Measurements from ENCODE around the gene ARHGEF26.
A peak's percentile ranks its signal among the peaks of the same experiment; 100 is the strongest.
"Not testable (repeated sequence)": the region's sequence is repeated elsewhere in the genome, so short reads cannot be mapped to it uniquely, and the experiment has no call there.

ARHGEF26 gene

GRCh38 chr3:154120961-154121700, at the start of gene ARHGEF26:
Gene ARHGEF26, plus strand, starts transcription at chr3:154121390. Its CDS starts 603 bp downstream, at chr3:154121993.
- peak; percentile 47 for DNase-seq (ENCODE audit: low spot score)

DNA sequence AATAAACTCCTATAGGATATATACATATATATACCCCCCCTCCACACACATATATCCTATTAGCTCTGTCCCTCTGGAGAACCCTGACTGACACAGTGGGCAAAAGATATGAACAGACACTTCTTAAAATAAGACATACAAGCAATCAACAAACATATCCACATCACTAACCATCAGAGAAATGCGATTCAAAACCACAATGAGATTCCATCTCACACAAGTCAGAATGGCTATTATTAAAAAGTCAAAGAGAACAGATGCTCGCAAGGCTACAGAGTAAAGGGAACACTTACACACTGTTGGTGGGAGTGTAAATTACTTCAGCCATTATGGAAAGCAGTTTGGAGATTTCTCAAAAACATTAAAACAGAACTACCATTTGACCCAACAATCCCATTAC, 46.2 kb upstream of the ARHGEF26 start:
- no peak for DNase-seq (ENCODE audit: low spot score)

- no peak for DNase-seq (ENCODE audit: low spot score)
Observed at GRCh38 chr3:154078672-154079071, 42.5 kb upstream of the ARHGEF26 start.

- no peak for DNase-seq (ENCODE audit: low spot score)
Observed at GRCh38 chr3:154081305-154081704, 39.9 kb upstream of the ARHGEF26 start.

- DNase-seq (ENCODE audit: low spot score) = no peak
Observed at GRCh38 chr3:154085071-154085470, 36.1 kb upstream of the ARHGEF26 start.

- no peak for DNase-seq (ENCODE audit: low spot score)
Observed at GRCh38 chr3:154085799-154086198, 35.4 kb upstream of the ARHGEF26 start.

GRCh38 chr3:154086286-154086685, 34.9 kb upstream of the ARHGEF26 start:
- DNase-seq (ENCODE audit: low spot score) = no peak

DNA sequence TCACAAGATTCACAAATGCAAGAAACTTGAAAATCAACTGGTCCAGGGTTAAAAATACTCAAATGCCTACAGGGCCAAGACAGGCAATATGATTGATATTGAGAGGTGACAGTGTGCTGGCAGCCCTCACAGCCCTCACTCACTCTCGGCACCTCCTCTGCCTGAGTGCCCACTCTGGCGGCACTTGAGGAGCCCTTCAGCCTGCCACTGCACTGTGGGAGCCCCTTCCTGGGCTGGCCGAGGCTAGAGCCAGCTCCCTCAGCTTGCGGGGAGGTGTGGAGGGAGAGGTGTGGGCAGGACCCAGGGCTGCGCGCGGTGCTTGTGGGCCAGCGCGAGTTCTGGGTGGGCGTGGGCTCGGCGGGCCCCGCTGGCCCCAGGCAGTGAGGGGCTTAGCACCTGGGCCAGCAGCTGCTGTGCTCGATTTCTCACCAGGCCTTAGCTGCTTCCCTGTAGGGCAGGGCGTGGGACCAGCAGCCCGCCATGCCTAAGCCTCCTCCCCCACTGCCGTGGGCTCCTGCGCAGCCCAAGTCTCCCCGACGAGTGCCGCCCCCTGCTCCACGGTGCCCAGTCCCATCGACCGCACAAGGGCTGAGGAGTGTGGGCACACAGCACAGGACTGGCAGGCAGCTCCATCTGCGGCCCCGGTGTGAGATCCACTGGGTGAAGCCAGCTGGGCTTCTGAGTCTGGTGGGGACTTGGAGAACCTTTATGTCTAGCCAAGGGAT, 33.3 kb upstream of the ARHGEF26 start:
- DNase-seq (ENCODE audit: low spot score) = not testable (repeated sequence)

- no peak for DNase-seq (ENCODE audit: low spot score)
Observed at GRCh38 chr3:154089421-154090420, 31.5 kb upstream of the ARHGEF26 start.

DNA sequence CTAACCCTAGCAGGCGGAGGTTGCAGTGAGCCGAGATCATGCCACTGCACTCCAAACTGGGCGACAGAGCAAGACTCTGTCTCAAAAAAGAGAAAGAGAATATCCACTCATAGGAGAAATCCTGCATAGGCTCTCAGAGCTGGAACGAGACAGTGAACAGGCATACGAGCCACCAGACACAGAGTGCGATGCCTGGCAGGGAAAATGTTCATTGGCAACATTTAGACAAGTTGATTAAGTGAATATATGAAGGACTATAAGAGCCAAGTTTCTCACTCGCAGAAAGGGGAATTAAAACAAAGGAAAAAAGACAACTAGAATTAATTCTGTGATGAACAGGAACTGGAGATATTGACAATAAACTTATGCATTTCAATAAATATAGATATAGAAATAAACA, 27.1 kb upstream of the ARHGEF26 start:
- no peak for DNase-seq (ENCODE audit: low spot score)

GRCh38 chr3:154095832-154096421, 25.3 kb upstream of the ARHGEF26 start:
- no peak for DNase-seq (ENCODE audit: low spot score)

DNA sequence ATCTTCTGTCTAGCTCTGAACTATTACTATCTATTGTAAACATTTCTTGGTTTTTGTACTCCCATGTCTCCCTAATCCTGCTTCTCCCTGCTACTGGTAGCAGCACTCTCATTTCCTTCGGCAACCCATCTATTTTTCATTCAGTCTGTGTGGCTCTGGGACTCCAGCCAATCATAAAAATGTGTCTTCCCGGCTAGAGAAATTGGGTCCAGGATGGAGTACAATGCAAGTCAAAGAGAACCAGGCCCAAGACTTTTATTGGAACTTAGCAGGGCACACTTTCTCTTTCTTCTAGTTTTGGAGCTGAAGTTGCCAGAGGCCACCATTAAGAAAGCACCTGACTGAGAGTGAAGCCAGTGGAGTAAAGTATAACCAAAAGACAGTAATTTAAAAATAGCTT, 22.8 kb upstream of the ARHGEF26 start:
- no peak for DNase-seq (ENCODE audit: low spot score)

GRCh38 chr3:154100556-154100955, 20.6 kb upstream of the ARHGEF26 start:
- DNase-seq (ENCODE audit: low spot score) = no peak

DNA sequence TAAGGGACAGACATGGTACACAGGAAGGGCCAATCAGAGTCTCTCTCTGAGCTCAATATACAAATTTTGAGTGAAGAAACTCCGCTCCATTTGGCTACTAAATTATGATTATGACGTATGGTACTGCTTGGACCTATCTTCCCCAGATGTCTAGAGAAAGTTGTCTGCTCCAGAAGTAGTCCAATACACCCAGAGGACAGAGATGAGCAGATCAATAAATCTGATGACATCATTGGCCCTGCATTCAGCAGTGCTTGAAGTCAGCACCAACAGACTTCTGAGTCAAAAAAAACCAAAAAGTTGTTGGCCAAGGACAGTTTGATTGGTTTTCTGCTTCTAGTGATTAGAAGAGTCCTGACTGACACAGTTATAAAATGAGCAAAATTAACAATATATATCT, 19.9 kb upstream of the ARHGEF26 start:
- no peak for DNase-seq (ENCODE audit: low spot score)

DNA sequence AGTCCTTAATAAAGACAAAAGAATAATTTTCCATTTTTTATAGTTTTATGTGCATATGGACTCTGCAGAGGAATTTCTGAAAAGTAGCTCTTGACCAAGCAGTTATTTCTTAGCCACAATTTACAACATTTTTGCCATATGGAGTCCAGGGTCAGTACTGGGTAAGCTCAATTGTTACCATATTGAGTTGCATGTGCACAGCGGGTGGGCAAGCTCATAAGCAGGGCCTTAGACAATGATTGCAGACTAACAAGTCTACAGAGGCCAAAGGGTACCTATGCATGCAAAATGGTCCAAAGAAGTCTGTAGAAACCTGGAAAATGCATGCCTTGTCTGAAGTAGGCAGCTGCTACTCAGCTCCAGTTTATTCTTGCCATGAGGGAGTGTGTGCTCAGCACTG, 19.0 kb upstream of the ARHGEF26 start:
- DNase-seq (ENCODE audit: low spot score) = no peak

GRCh38 chr3:154105218-154105975, 15.8 kb upstream of the ARHGEF26 start:
- DNase-seq (ENCODE audit: low spot score) = no peak

- no peak for DNase-seq (ENCODE audit: low spot score)
Observed at GRCh38 chr3:154111365-154111935, 9.7 kb upstream of the ARHGEF26 start.

- DNase-seq (ENCODE audit: low spot score) = no peak
Observed at GRCh38 chr3:154112146-154112852, 8.9 kb upstream of the ARHGEF26 start.

DNA sequence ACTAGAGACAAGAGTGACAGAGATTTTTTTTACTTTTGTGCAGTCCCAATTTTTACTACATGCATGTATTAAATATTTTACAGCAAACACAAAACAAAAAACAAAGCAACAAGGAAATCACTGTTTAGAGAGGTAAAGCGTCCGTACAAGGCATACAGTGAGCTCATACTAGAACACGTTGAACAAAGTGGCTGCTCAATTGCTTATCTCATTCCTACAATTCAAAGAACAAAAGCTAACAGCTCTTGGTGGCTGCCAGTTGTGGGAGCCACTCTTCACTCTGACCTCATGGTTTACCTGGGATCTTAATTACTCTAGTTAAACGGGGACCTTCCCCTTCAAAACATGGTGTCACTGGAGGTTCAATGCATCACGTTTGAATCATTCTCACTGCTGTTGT, 7.6 kb upstream of the ARHGEF26 start:
- DNase-seq (ENCODE audit: low spot score) = no peak

- no peak for DNase-seq (ENCODE audit: low spot score)
Observed at GRCh38 chr3:154115332-154115731, 5.9 kb upstream of the ARHGEF26 start.

All from cerebellar cortex (tissue), 1 donor.